ENCODE results near the gene OGN.

OGN gene

DNA sequence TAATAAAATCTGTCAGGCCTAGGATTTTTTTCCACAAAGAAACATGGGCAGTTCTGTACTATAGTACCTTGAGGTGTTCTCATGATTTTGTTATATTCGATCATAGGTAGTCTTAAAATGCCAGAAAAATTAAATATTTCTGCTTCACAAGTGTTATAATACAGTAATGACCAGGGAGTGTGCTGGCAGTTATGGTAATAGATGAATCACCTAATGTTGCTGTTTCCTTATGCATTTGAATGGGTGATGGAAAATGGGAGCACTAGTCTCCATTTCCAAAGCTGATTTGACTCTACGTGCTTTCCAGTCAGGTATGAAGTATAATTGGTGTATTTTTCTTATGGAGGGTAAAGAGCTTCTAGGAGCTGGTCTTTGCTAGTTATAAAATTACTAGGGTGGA is 23.8 kb downstream of the OGN start:
- no peak for DNase-seq (ENCODE audit: low read depth in 2 of 2)
- no peak overlapping the region for H3K4me3 ChIP-seq (replicated peaks in 1 of 2; ENCODE audit: low read depth in 2 of 2, low read length in 2 of 2)
- no peak for TF ChIP-seq CTCF (IDR thresholded peaks at IDR 0.05; ENCODE audit: low read depth, low read length)

DNA sequence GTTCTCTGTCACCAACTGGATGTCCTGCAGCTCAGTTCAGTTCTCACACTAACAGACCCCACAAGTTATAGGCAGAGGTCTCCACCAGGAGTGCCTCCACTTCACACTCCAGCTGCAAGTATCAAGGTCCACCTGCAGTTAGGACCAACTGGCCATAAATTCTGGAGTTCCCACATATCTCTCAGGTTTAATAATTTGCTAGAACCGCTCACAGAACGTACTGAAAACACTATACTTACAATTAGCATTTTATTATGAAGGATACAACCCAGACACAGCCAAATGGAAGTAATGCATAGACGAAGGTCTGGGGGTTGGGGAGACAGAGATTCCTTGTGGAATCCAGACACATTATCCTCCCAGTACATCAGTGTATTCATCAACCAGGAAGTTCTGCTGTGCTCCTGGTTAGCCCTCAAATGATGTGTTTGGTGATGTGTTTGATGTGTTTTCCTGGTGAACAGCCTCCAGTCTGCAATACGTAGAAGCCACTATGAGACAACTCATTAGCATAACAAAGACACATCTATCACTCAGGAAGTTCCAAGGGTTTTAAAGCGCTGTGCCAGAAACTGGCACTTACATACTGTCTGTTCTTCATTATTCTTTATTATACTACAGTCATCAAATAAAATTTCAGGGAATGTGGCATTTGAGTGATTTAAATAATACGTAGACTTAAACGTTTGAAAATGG is 25.4 kb downstream of the OGN start:
- H3K4me3 ChIP-seq (replicated peaks in 1 of 2; ENCODE audit: low read depth in 2 of 2, low read length in 2 of 2) = no peak overlapping the region
- peak in 1 of 2 donors; percentile 17 for DNase-seq (ENCODE audit: low read depth in 2 of 2)

DNA sequence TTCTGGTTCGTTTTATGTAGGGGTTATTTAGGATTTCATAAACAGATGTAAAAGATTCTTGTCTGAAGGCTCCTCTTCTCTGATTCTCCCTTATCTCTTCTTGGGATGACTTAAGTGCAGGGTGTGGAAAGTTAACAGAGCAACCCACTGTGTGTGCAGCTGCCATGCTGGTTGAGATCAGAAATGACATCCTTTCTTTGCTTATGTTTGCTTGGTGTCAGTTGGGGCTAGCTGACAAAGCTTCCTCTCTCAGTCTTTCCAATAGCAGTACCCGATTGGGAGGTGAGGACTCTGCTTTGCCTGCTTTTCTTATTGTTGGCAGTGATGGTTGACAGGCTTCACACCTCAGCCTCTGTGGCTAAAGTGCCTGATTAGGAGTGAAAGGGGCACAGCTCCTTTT is 26.5 kb downstream of the OGN start:
- H3K4me3 ChIP-seq (replicated peaks in 1 of 2; ENCODE audit: low read depth in 2 of 2, low read length in 2 of 2) = no peak overlapping the region
- no peak for DNase-seq (ENCODE audit: low read depth in 2 of 2)
- no peak for TF ChIP-seq CTCF (IDR thresholded peaks at IDR 0.05; ENCODE audit: low read depth, low read length)

More for the DNA sequence above, 25.4 kb downstream of the OGN start:
- no peak for TF ChIP-seq CTCF (IDR thresholded peaks at IDR 0.05; ENCODE audit: low read depth, low read length)

- H3K4me3 ChIP-seq (replicated peaks in 1 of 2; ENCODE audit: low read depth in 2 of 2, low read length in 2 of 2) = no peak overlapping the region
- DNase-seq (ENCODE audit: low read depth in 2 of 2) = no peak
- TF ChIP-seq CTCF (IDR thresholded peaks at IDR 0.05; ENCODE audit: low read depth, low read length) = no peak
Observed at GRCh38 chr9:92373167-92373566, 31.2 kb downstream of the OGN start.

DNA sequence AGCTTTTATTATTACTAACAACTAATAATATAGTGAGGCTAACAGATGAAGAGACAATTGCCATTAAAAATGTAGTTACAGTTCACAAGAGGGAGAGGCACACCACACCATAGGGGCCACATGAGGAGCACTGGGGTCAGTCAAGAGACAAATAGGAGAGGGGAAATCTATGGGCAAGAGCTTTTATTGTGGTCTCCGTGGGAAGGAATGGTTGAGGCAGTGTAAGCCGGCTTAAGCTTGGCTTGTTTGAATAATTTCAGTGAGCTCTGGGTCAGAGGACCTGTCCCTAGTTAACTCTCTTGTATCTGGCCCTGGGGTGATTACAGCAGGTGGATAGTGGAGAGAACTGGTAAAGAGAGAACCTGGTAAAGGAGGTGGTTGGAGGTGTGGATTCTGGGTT is 35.3 kb downstream of the OGN start:
- no peak for DNase-seq (ENCODE audit: low read depth in 2 of 2)
- no peak overlapping the region for H3K4me3 ChIP-seq (replicated peaks in 1 of 2; ENCODE audit: low read depth in 2 of 2, low read length in 2 of 2)
- TF ChIP-seq CTCF (IDR thresholded peaks at IDR 0.05; ENCODE audit: low read depth, low read length) = no peak

- TF ChIP-seq CTCF (IDR thresholded peaks at IDR 0.05; ENCODE audit: low read depth, low read length) = no peak
- DNase-seq (ENCODE audit: low read depth in 2 of 2) = no peak
- no peak overlapping the region for H3K4me3 ChIP-seq (replicated peaks in 1 of 2; ENCODE audit: low read depth in 2 of 2, low read length in 2 of 2)
Observed at GRCh38 chr9:92360083-92360482, 44.3 kb downstream of the OGN start.
